GM10248 (cell line): ENCODE measurements around the gene SEC14L5.

Experiments used
- CTCF ChIA-PET: fragments of 300-600 bp; sonication (Branson Sonifier 250); formaldehyde crosslinking; extraction: SDS; loops from one replicate; lab custom pipeline; 2021; ENCODE audit warnings: antibody characterized with exemption; lab: Yijun Ruan, JAX
- POLR2A ChIA-PET: fragments of 350-650 bp; sonication (Branson Sonifier 250); formaldehyde crosslinking; extraction: SDS; loops from one replicate; lab custom pipeline; 2020; ENCODE audit warnings: antibody characterized with exemption; lab: Yijun Ruan, JAX
- DNase-seq: peaks from one replicate; pipeline ENCODE4 v3.0.0; 2012; ENCODE audit errors: extremely low spot score
- CTCF ChIP-seq: IDR thresholded peaks from 2 replicates; pipeline ENCODE4 v1.5.1; 2012; ENCODE audit warnings: mild to moderate bottlenecking, low read depth; ENCODE audit errors: extremely low read depth, missing control alignments, control extremely low read depth

Gene SEC14L5

GRCh38 chr16:5001571-5001970 is 43.4 kb downstream of the SEC14L5 start:
- POLR2A ChIA-PET = interaction anchor here (0.6 kb wide), 1 partner anchor 26 kb away, joined by 4 read pairs; no protein-coding TSS in a partner anchor
- CTCF ChIA-PET = no interaction called here
- DNase-seq = no peak
- TF ChIP-seq CTCF = no peak

- DNase-seq = no peak
- no peak for TF ChIP-seq CTCF
- POLR2A ChIA-PET = no interaction called here
- CTCF ChIA-PET = no interaction called here
These were observed 43.9 kb downstream of the SEC14L5 start for GRCh38 chr16:5001986-5002385.

GRCh38 chr16:5002699-5003143 is 44.6 kb downstream of the SEC14L5 start:
- ChIA-PET POLR2A (no interaction called here), CTCF (no interaction called here)
- no peak for TF ChIP-seq CTCF
- DNase-seq = no peak

GRCh38 chr16:5003211-5003610 is 45.1 kb downstream of the SEC14L5 start:
- DNase-seq = no peak
- no peak for TF ChIP-seq CTCF
- CTCF ChIA-PET = no interaction called here
- POLR2A ChIA-PET = no interaction called here

- POLR2A ChIA-PET = no interaction called here
These were observed 45.7 kb downstream of the SEC14L5 start for GRCh38 chr16:5003828-5004227.

GRCh38 chr16:5004311-5004710 is 46.2 kb downstream of the SEC14L5 start:
- ChIA-PET POLR2A (no interaction called here), CTCF (interaction anchor here (1.5 kb wide), 1 partner anchor 13 kb away, joined by 3 read pairs; no protein-coding TSS in a partner anchor)
- no peak for TF ChIP-seq CTCF
- DNase-seq = no peak

More at GRCh38 chr16:5003828-5004227, 45.7 kb downstream of the SEC14L5 start:
- no peak for TF ChIP-seq CTCF
- CTCF ChIA-PET = interaction anchor here (1.5 kb wide), 1 partner anchor 14 kb away, joined by 3 read pairs; no protein-coding TSS in a partner anchor
- DNase-seq = no peak
